Measurements from ENCODE around the gene CALR3. TPM values are rescaled to one million over a fixed set of nuclear protein-coding genes. Genes with fewer than 3 reads are reported as not detected.

Gene CALR3
- total and polyA plus RNA-seq, 12 donors = 0.22 TPM; not detected in 11

DNA sequence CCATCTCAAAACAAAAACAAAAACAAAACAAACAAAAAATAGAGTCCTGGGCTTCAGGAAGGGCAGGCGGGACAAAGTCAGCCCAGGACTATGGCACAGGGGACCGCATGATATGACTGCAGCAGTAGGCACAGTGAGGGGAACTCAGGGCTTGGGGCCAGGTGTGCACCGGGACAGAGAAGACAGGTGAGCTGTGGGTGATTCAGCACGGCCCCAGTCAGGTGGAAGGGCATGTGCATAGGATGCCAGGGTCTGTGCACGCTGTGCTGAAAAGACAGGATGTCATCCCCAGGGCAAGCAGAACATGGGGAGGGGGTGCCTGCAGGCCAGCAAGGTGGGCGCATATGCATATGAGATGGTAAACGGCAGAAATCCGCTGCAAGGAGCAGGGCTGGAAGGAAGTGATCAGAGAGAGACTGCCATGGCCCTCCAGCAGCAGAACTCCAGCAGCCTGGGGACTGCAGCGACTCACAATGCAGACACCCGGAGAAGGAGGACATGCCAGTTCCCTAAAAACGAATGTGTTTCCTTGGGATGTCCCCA, 39.2 kb downstream of the CALR3 start:
- H3K4me3 ChIP-seq = peak overlapping the region in 5 of 10 donors; percentile 10 to 24 (median 18)
- H3K27ac ChIP-seq = peak overlapping the region; percentile 66 to 90 (median 72)
- H3K27me3 ChIP-seq = no peaks in the 10 kb centered on the region
- no peaks in the 10 kb centered on the region for H3K36me3 ChIP-seq
- no peaks in the 10 kb centered on the region for H3K9me3 ChIP-seq
- H3K4me1 ChIP-seq = peaks cover 24 to 99% (median 74%) of the 10 kb centered on the region in 9 donors
- TF ChIP-seq, protein P1, sequence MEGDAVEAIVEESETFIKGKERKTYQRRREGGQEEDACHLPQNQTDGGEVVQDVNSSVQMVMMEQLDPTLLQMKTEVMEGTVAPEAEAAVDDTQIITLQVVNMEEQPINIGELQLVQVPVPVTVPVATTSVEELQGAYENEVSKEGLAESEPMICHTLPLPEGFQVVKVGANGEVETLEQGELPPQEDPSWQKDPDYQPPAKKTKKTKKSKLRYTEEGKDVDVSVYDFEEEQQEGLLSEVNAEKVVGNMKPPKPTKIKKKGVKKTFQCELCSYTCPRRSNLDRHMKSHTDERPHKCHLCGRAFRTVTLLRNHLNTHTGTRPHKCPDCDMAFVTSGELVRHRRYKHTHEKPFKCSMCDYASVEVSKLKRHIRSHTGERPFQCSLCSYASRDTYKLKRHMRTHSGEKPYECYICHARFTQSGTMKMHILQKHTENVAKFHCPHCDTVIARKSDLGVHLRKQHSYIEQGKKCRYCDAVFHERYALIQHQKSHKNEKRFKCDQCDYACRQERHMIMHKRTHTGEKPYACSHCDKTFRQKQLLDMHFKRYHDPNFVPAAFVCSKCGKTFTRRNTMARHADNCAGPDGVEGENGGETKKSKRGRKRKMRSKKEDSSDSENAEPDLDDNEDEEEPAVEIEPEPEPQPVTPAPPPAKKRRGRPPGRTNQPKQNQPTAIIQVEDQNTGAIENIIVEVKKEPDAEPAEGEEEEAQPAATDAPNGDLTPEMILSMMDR (IDR thresholded peaks at IDR 0.05) = no peak
- no peak for DNase-seq
- 56% methylated on average over 11 of the region's 11 CpGs for WGBS, 2 donors
- ATAC-seq = no peak
- intact Hi-C loops (cut with DNase I) = no loop called here

DNA sequence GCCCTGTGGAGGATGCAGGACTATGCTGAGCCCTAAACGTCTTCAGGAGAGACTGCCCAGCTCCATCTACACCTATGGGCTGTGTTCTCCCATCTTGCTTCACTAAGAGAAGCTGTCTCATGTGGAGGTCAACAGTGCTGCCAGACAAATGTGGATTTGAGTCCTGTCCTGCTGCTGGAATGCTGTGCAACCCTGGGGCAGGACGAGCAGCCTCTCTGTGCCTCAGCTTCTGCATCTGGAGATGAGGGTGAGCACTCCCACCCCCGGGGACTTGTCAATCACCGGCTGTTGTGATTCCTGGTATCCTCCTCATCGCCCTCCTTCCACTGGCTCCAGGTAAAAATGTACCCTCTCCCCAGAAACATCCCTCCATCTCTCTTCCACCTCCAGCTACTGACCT, 40.5 kb downstream of the CALR3 start:
- Histone ChIP-seq H3K9me3 (no peaks in the 10 kb centered on the region), H3K4me1 (peaks cover 24 to 95% (median 71%) of the 10 kb centered on the region in 9 donors), H3K27ac (peak overlapping the region in 5 of 10 donors; percentile 57 to 90 (median 73)), H3K27me3 (no peaks in the 10 kb centered on the region), H3K4me3 (no peak overlapping the region), H3K36me3 (no peaks in the 10 kb centered on the region)
- no peak for ATAC-seq
- DNase-seq = no peak
- TF ChIP-seq, protein P1 (IDR thresholded peaks at IDR 0.05) = no peak
- intact Hi-C loops (cut with DNase I) = no loop called here
- WGBS, 2 donors = 91 to 94% methylated on average over 5 of the region's 5 CpGs

DNA sequence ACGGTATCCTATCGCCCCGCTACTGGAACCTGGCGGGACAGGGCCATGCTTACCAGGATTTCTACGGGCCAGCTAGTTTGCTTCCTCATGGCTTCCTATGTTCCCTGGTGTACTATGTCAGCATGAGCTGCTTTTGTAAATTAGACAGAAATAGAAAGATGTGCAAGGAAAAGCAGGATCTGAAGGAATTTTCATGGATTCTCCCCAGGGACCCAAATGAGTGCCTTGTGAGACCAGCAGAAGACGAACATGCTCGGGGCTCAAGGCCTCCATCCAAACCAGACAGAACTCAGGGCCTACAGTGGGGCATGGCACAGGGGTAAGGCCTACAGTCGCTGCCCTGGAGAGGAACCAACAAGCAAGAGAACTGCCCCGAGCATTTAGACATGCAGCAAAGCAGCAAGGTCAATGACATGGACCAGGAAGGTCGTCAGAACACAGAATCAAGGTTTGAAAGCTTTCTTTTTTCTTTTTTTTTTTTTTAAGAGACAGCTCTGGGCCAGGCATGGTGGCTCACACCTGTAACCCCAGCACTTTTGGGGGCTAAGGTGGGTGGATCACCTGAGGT, 41.5 kb downstream of the CALR3 start:
- ATAC-seq = peak in 4 of 8 donors; percentile 10 to 40 (median 17)
- intact Hi-C loops (cut with DNase I) = no loop called here
- Histone ChIP-seq H3K27ac (peak overlapping the region; percentile 31 to 90 (median 59)), H3K9me3 (no peaks in the 10 kb centered on the region), H3K27me3 (no peaks in the 10 kb centered on the region), H3K4me1 (peaks cover 24 to 93% (median 72%) of the 10 kb centered on the region in 9 donors), H3K36me3 (no peaks in the 10 kb centered on the region), H3K4me3 (no peak overlapping the region)
- DNase-seq = peak in 1 of 2 donors; percentile 26
- 47 to 49% methylated on average over 10 of the region's 10 CpGs for WGBS, 2 donors
- TF ChIP-seq, protein P1 (IDR thresholded peaks at IDR 0.05) = no peak

DNA sequence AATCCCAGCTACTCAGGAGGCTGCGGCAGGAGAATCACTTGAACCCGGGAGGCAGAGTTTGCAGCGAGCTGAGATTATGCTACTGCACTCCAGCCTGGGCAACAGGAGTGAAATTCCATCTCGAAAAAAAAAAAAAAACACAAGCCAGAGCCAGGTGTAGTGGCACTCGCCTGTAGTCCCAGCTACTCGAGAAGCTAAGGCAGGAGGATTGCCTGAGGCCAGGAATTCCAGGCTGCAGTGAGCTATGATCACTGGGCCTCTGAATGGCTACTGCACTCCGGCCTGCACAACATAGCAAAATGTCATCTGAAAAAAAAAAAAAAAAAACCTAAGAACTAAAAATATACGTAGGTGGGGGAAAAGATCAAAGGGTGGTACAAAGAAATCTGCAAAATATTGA, 43.6 kb downstream of the CALR3 start:
- H3K27me3 ChIP-seq = no peaks in the 10 kb centered on the region
- ATAC-seq (no peak), DNase-seq (no peak)
- TF ChIP-seq, protein P1 (IDR thresholded peaks at IDR 0.05) = no peak
- peak overlapping the region in 7 of 10 donors; percentile 23 to 90 (median 50) for H3K27ac ChIP-seq
- peaks cover 21 to 89% (median 62%) of the 10 kb centered on the region in 9 donors for H3K4me1 ChIP-seq
- no peaks in the 10 kb centered on the region for H3K36me3 ChIP-seq
- H3K9me3 ChIP-seq = no peaks in the 10 kb centered on the region
- 53 to 64% methylated on average over 8 of the region's 8 CpGs for WGBS, 2 donors
- intact Hi-C loops (cut with DNase I) = no loop called here
- H3K4me3 ChIP-seq = no peak overlapping the region

Data from heart right ventricle (tissue), 16 donors.